C4-2B (cell line): ENCODE measurements around the gene TTLL7.

ENCODE experiments used
- H3K27ac ChIP-seq: fragments of 450-650 bp; 2 replicates; pipeline ENCODE4 v1.5.1; 2017
- CTCF ChIP-seq: fragments of 450-650 bp; conservative IDR thresholded peaks from 2 replicates; pipeline ENCODE4 v1.5.1; 2017; ENCODE audit warnings: mild to moderate bottlenecking
- ZFX ChIP-seq: fragments of 450-650 bp; IDR thresholded peaks from 2 replicates; pipeline ENCODE4 v1.6.1; 2017

TTLL7 gene

GRCh38 chr1:83887483-83887882, 111.4 kb downstream of the TTLL7 start:
- no peak for TF ChIP-seq CTCF
- no peak for TF ChIP-seq ZFX
- H3K27ac ChIP-seq = no peak overlapping the region

GRCh38 chr1:83883979-83884378, 115.0 kb downstream of the TTLL7 start:
- H3K27ac ChIP-seq = no peak overlapping the region
- TF ChIP-seq ZFX (no peak), CTCF (no peak)

- no peak overlapping the region for H3K27ac ChIP-seq
- TF ChIP-seq ZFX (no peak), CTCF (peak; percentile 82)
These were observed 116.0 kb downstream of the TTLL7 start for GRCh38 chr1:83882906-83883305.

- TF ChIP-seq ZFX (no peak), CTCF (no peak)
These were observed 126.4 kb downstream of the TTLL7 start for GRCh38 chr1:83872515-83872914.

GRCh38 chr1:83864991-83865390, 133.9 kb downstream of the TTLL7 start:
- H3K27ac ChIP-seq = no peak overlapping the region
- TF ChIP-seq CTCF = no peak
- no peak for TF ChIP-seq ZFX

More at GRCh38 chr1:83872515-83872914, 126.4 kb downstream of the TTLL7 start:
- no peak overlapping the region for H3K27ac ChIP-seq

GRCh38 chr1:83860490-83861221, 138.3 kb downstream of the TTLL7 start:
- TF ChIP-seq ZFX (no peak), CTCF (peak; percentile 67)
- H3K27ac ChIP-seq = no peak overlapping the region

GRCh38 chr1:83857716-83858115, 141.2 kb downstream of the TTLL7 start:
- TF ChIP-seq ZFX (no peak), CTCF (no peak)
- H3K27ac ChIP-seq = no peak overlapping the region
